CD14-positive monocyte (primary cell): ENCODE results near the gene ZNF865. TPM values are rescaled to one million over a fixed set of nuclear protein-coding genes. Genes with fewer than 3 reads are reported as not detected.

Experiments used
- DNase-seq, 3 donors: peaks; one replicate each; pipeline ENCODE4 v3.0.0-alpha.2; 2011 to 2022
- H2AFZ ChIP-seq: 2 replicates; pipeline ENCODE4 v1.6.0; 2012; ENCODE audit warnings: mild to moderate bottlenecking, low read depth, low read length, inconsistent platforms; ENCODE audit not compliant: insufficient read depth, poor library complexity, severe bottlenecking
- H3K27ac ChIP-seq, 2 donors: 1 replicate in 1 of 2; 2 replicates in 1 of 2; pipeline ENCODE4 v1.5.1; 2012 to 2013; ENCODE audit warnings: low read length in 2 of 2, control low read depth in 1 of 2, inconsistent platforms in 1 of 2, low read depth in 1 of 2, mild to moderate bottlenecking in 1 of 2
- H3K27me3 ChIP-seq, 2 donors: one replicate each; pipeline versions ENCODE4 v1.6.0 to v1.6.1; 2011 to 2013; ENCODE audit warnings: low read length in 2 of 2; ENCODE audit not compliant: control insufficient read depth in 2 of 2, insufficient read depth in 2 of 2
- H3K36me3 ChIP-seq, 2 donors: replicated peaks in 1 of 2; 1 replicate in 1 of 2; 2 replicates in 1 of 2; pipeline versions ENCODE4 v1.5.1 to v1.6.1; 2012 to 2013; ENCODE audit warnings: low read length in 2 of 2, control low read depth in 1 of 2, inconsistent platforms in 1 of 2, mild to moderate bottlenecking in 1 of 2; ENCODE audit not compliant: insufficient read depth in 2 of 2, control insufficient read depth in 1 of 2
- H3K4me1 ChIP-seq, 2 donors: 1 replicate in 1 of 2; 2 replicates in 1 of 2; pipeline versions ENCODE4 v1.5.1 to v1.6.1; 2012 to 2013; ENCODE audit warnings: low read length in 2 of 2, control low read depth in 1 of 2, inconsistent platforms in 1 of 2, mild to moderate bottlenecking in 1 of 2, moderate library complexity in 1 of 2; ENCODE audit not compliant: insufficient read depth in 2 of 2, control insufficient read depth in 1 of 2
- H3K4me2 ChIP-seq: replicated peaks from 2 replicates; pipeline ENCODE3; 2012; ENCODE audit warnings: low read length, moderate library complexity, mild to moderate bottlenecking; ENCODE audit not compliant: poor library complexity, severe bottlenecking; ENCODE audit errors: extremely low read depth
- H3K4me3 ChIP-seq, 3 experiments: fragments of 200-600 bp in 1 of 3; sonication (generic) in 1 of 3; replicated peaks in 1 of 3; 1 replicate in 2 of 3; 2 replicates in 1 of 3; pipeline ENCODE4 v1.5.1; 2011 to 2013; ENCODE audit warnings: low read length in 3 of 3, mild to moderate bottlenecking in 3 of 3, control low read depth in 2 of 3, low read depth in 2 of 3, inconsistent platforms in 1 of 3, moderate library complexity in 1 of 3
- H3K79me2 ChIP-seq: 2 replicates; pipeline ENCODE4 v1.6.0; 2012; ENCODE audit warnings: mild to moderate bottlenecking, control low read depth, inconsistent platforms, low read length, moderate library complexity; ENCODE audit not compliant: insufficient read depth
- H3K9ac ChIP-seq: 2 replicates; pipeline ENCODE4 v1.6.0; 2017; ENCODE audit warnings: low read length, mild to moderate bottlenecking; ENCODE audit not compliant: insufficient read depth, poor library complexity, severe bottlenecking
- H3K9me3 ChIP-seq, 2 donors: replicated peaks in 1 of 2; 1 replicate in 1 of 2; 2 replicates in 1 of 2; pipeline versions ENCODE4 v1.5.1 to v1.6.1; 2012 to 2013; ENCODE audit warnings: low read length in 2 of 2, control low read depth in 1 of 2; ENCODE audit not compliant: control insufficient read depth in 1 of 2, insufficient read depth in 1 of 2
- H4K20me1 ChIP-seq: 2 replicates; pipeline ENCODE4 v1.6.0; 2012; ENCODE audit warnings: mild to moderate bottlenecking, low read length, control low read depth, moderate library complexity; ENCODE audit not compliant: insufficient read depth
- H3K27ac Mint-ChIP-seq, 7 donors: one replicate each; pipeline ENCODE4 v1.8.0; 2020; ENCODE audit warnings: mild to moderate bottlenecking in 7 of 7, mixed read lengths in 7 of 7, moderate library complexity in 6 of 7, inconsistent platforms in 2 of 7
- H3K27me3 Mint-ChIP-seq, 3 donors: one replicate each; pipeline ENCODE4 v1.8.0; 2021 to 2022; ENCODE audit warnings: low read depth in 3 of 3, mild to moderate bottlenecking in 3 of 3, mixed read lengths in 3 of 3, moderate library complexity in 3 of 3, inconsistent platforms in 1 of 3
- H3K36me3 Mint-ChIP-seq, 2 donors: one replicate each; pipeline ENCODE4 v1.8.0; 2020; ENCODE audit warnings: mixed read lengths in 2 of 2, inconsistent platforms in 1 of 2, mild to moderate bottlenecking in 1 of 2
- H3K4me1 Mint-ChIP-seq: one replicate; pipeline ENCODE4 v1.8.0; 2020; ENCODE audit warnings: mild to moderate bottlenecking, mixed read lengths
- H3K4me3 Mint-ChIP-seq, 2 donors: one replicate each; pipeline ENCODE4 v1.8.0; 2020; ENCODE audit warnings: mild to moderate bottlenecking in 2 of 2, mixed read lengths in 2 of 2, moderate library complexity in 1 of 2
- H3K9me3 Mint-ChIP-seq, 7 donors: one replicate each; pipeline ENCODE4 v1.8.0; 2020 to 2022; ENCODE audit warnings: mixed read lengths in 7 of 7, mild to moderate bottlenecking in 6 of 7, moderate library complexity in 6 of 7, inconsistent platforms in 2 of 7
- WGBS: methylation state at CpG from one replicate; pipeline ENCODE4 v1.1.5; 2013; ENCODE audit warnings: missing lambda C conversion rate; ENCODE audit not compliant: insufficient coverage; 5-methylcytosine and 5-hydroxymethylcytosine counted together
- intact Hi-C, 2 donors: fragments of 100-400 bp; cut with micrococcal nuclease; formaldehyde crosslinking; loops; one replicate each; pipeline versions ENCODE4 v1.15.0 to v1.15.1; 2023
- polyA plus RNA-seq, 3 donors: library from polyadenylated mRNA; depleted of rRNA in 1 of 3; unstranded in 2 of 3; stranded (reverse) in 1 of 3; fragments of 300-500 nt in 2 of 3; fragments of >200 nt in 1 of 3; fragmentation: Illumina TruSeq in 2 of 3; gene quantifications; 1 replicate in 2 of 3; 2 replicates in 1 of 3; pipeline ENCODE4 v1.2.3, GENCODE V29; 2012 to 2021
- TF ChIP-seq, protein P1 (sequence below): fragments of 200-600 bp; IDR thresholded peaks from one replicate; pipeline ENCODE4 v1.8.0; 2022; ENCODE audit warnings: antibody characterized with exemption, mild to moderate bottlenecking

The ZNF865 gene
- polyA plus RNA-seq, 3 donors = 0.03 to 6.0 (median 0.07) TPM

- H2AFZ ChIP-seq = no peak overlapping the region
- no peak overlapping the region for H3K4me3 ChIP-seq
- intact Hi-C loops = no loop called here
- Mint-ChIP-seq H3K9me3 (peaks cover 0 to 2% (median 0%) of the 10 kb centered on the region in 7 donors), H3K27me3 (no peaks in the 10 kb centered on the region), H3K4me3 (no peak overlapping the region), H3K4me1 (peaks cover 55% of the 10 kb centered on the region), H3K27ac (no peak overlapping the region), H3K36me3 (peaks cover 32 to 55% of the 10 kb centered on the region in 2 donors)
- H3K36me3 ChIP-seq = peaks cover 16 to 35% of the 10 kb centered on the region in 2 donors
- peaks cover 52% of the 10 kb centered on the region for H3K79me2 ChIP-seq
- H4K20me1 ChIP-seq = peaks cover 33% of the 10 kb centered on the region
- H3K4me1 ChIP-seq = peaks cover 43 to 46% of the 10 kb centered on the region in 2 donors
- H3K4me2 ChIP-seq = no peak overlapping the region
- no peak for DNase-seq
- over 99% methylated on average over 62 of the region's 98 CpGs for WGBS
- no peaks in the 10 kb centered on the region for H3K27me3 ChIP-seq
- no peak overlapping the region for H3K27ac ChIP-seq
- H3K9ac ChIP-seq = no peak overlapping the region
- H3K9me3 ChIP-seq = no peaks in the 10 kb centered on the region
- TF ChIP-seq, protein P1, sequence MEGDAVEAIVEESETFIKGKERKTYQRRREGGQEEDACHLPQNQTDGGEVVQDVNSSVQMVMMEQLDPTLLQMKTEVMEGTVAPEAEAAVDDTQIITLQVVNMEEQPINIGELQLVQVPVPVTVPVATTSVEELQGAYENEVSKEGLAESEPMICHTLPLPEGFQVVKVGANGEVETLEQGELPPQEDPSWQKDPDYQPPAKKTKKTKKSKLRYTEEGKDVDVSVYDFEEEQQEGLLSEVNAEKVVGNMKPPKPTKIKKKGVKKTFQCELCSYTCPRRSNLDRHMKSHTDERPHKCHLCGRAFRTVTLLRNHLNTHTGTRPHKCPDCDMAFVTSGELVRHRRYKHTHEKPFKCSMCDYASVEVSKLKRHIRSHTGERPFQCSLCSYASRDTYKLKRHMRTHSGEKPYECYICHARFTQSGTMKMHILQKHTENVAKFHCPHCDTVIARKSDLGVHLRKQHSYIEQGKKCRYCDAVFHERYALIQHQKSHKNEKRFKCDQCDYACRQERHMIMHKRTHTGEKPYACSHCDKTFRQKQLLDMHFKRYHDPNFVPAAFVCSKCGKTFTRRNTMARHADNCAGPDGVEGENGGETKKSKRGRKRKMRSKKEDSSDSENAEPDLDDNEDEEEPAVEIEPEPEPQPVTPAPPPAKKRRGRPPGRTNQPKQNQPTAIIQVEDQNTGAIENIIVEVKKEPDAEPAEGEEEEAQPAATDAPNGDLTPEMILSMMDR = no peak
These were observed 9.5 kb downstream of the ZNF865 start for GRCh38 chr19:55614711-55615542.

- H3K9me3 Mint-ChIP-seq = peaks cover 0 to 2% (median 2%) of the 10 kb centered on the region in 7 donors
- Histone ChIP-seq H3K9ac (no peak overlapping the region), H3K4me3 (no peak overlapping the region), H3K9me3 (no peaks in the 10 kb centered on the region), H3K4me1 (peaks cover 51 to 55% of the 10 kb centered on the region in 2 donors), H3K27ac (no peak overlapping the region), H3K27me3 (no peaks in the 10 kb centered on the region), H3K79me2 (peaks cover 44% of the 10 kb centered on the region), H3K4me2 (no peak overlapping the region), H3K36me3 (peaks cover 16 to 26% of the 10 kb centered on the region in 2 donors), H4K20me1 (peaks cover 25% of the 10 kb centered on the region), H2AFZ (no peak overlapping the region)
- H3K4me3 Mint-ChIP-seq = no peak overlapping the region
- no peak for DNase-seq
- H3K36me3 Mint-ChIP-seq = peaks cover 29 to 49% of the 10 kb centered on the region in 2 donors
- WGBS = 96% methylated on average over 82 of the region's 88 CpGs
- TF ChIP-seq, protein P1 = no peak
- H3K27ac Mint-ChIP-seq = no peak overlapping the region
- intact Hi-C loops = no loop called here
- H3K27me3 Mint-ChIP-seq = peaks cover 0 to 2% (median 0%) of the 10 kb centered on the region in 3 donors
- H3K4me1 Mint-ChIP-seq = peaks cover 59% of the 10 kb centered on the region
These were observed 10.3 kb downstream of the ZNF865 start for GRCh38 chr19:55615543-55616394.
